ENCODE results near the gene NCR2. TPM values are rescaled to one million over a fixed set of nuclear protein-coding genes. Genes with fewer than 3 reads are reported as not detected.

Gene NCR2
- total and polyA plus RNA-seq, 5 donors = not detected

DNA sequence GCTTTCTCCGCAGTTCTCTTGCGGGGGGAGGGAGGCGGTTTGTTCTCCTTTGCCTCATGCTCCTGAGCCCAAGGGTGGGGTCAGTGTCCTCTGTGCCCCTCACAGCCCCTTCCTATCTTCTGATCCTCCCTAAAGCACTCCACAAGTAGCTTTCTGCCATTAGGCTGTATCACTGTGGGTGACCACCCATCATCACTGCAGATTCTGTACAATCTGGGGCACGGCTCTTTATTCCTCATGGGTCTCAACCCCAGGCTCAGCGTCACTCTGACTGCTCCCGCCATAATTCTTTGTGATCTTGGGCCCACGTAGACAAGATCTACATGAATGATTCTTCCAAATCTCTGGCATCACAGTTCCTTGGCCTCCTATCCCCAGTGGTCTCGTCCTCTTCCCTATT, 10.5 kb downstream of the NCR2 start:
- Histone ChIP-seq H3K4me3 (ENCODE audit: low read length) (no peak overlapping the region), H3K27me3 (ENCODE audit: control insufficient read depth, insufficient read depth) (no peaks in the 10 kb centered on the region), H3K27ac (ENCODE audit: low read length) (no peak overlapping the region), H3K4me1 (ENCODE audit: control insufficient read depth, insufficient read depth, low read length) (no peaks in the 10 kb centered on the region), H3K9me3 (ENCODE audit: control insufficient read depth, low read length) (no peaks in the 10 kb centered on the region)
- WGBS = 86% methylated on average over 8 of the region's 8 CpGs
- DNase-seq (no peak), ATAC-seq (no peak)
- intact Hi-C loops (cut with DNase I) = no loop called here

DNA sequence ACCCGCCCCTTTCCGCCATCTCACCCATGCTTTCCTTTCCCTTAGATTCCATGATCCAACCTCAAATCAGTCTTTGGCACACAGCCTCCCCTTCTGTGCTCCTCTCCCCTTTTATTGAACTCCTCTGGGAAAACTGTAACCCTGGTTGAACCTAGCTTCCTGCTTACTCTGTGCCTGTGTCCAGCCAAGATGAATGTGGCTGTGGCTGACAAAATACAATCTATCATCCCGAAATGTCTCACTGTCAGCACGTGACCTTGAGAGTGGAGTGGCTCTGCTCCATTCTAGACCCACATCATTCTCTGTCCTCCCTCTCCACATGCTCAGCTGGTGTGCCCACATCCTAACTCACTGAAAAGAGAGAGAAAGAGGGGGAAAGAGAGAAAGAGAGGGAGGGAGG, 11.0 kb downstream of the NCR2 start:
- DNase-seq (no peak), ATAC-seq (no peak)
- H3K4me3 ChIP-seq (ENCODE audit: low read length) = no peak overlapping the region
- no peaks in the 10 kb centered on the region for H3K27me3 ChIP-seq (ENCODE audit: control insufficient read depth, insufficient read depth)
- H3K27ac ChIP-seq (ENCODE audit: low read length) = no peak overlapping the region
- 61% methylated on average over 4 of the region's 4 CpGs for WGBS
- intact Hi-C loops (cut with DNase I) = no loop called here
- no peaks in the 10 kb centered on the region for H3K9me3 ChIP-seq (ENCODE audit: control insufficient read depth, low read length)
- H3K4me1 ChIP-seq (ENCODE audit: control insufficient read depth, insufficient read depth, low read length) = no peaks in the 10 kb centered on the region

DNA sequence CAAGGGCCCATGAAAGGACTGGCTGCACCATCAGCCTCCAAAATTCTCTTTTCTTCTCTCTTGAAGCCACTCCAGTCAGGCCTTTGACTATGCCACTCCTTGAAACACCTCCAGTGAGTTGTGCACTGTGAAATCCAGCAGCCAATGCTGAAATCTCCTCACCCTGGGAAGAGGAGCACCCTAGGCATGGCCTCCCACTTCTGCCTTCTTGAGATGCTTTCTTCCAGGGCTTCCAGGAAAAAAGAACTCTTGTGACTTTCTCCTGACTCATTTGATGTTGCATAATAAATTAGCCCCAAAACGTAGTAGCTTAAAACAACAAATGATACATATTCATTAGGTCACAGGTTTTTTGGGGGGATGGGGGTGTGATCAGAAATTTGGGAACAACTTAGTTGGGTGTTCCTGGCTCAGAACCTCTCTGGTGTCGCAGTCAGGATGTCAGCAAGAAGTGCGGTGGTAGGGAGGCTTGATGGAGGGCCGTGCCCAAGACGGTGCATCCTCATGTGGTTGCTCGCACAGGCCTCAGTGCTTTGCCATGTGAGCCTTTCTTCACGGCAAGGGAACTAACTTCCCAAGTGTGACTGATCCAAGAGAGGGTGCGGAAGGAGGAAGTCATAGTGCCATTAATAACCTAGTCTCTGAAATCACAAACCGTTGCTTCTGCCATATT, 12.1 kb downstream of the NCR2 start:
- DNase-seq = no peak
- intact Hi-C loops (cut with DNase I) = no loop called here
- ATAC-seq = no peak
- no peaks in the 10 kb centered on the region for H3K4me1 ChIP-seq (ENCODE audit: control insufficient read depth, insufficient read depth, low read length)
- H3K9me3 ChIP-seq (ENCODE audit: control insufficient read depth, low read length) = no peaks in the 10 kb centered on the region
- no peak overlapping the region for H3K4me3 ChIP-seq (ENCODE audit: low read length)
- H3K27ac ChIP-seq (ENCODE audit: low read length) = no peak overlapping the region
- WGBS = 87% methylated on average over 9 of the region's 9 CpGs
- H3K27me3 ChIP-seq (ENCODE audit: control insufficient read depth, insufficient read depth) = no peaks in the 10 kb centered on the region

DNA sequence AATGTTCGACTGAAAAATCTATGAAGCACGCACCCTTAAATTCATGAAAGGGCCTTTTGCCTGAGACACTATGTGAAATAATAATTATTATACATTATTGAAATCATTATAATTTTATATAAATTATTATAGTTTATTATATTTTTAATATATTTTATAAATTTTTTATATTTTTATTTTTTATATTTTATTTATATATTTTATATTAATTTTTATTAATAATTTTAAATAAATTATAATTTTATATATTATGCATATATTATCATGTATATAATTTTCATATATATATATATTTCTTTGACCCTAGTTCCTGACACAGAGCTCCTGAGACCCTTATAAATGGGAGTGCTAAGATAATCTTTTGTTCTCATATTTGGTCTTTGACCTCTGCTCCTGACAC, 13.5 kb downstream of the NCR2 start:
- Histone ChIP-seq H3K4me3 (ENCODE audit: low read length) (no peak overlapping the region), H3K9me3 (ENCODE audit: control insufficient read depth, low read length) (no peaks in the 10 kb centered on the region), H3K27ac (ENCODE audit: low read length) (no peak overlapping the region), H3K27me3 (ENCODE audit: control insufficient read depth, insufficient read depth) (no peaks in the 10 kb centered on the region), H3K4me1 (ENCODE audit: control insufficient read depth, insufficient read depth, low read length) (no peaks in the 10 kb centered on the region)
- ATAC-seq (no peak), DNase-seq (no peak)
- WGBS = 94% methylated on average over 2 of the region's 2 CpGs
- intact Hi-C loops (cut with DNase I) = no loop called here

DNA sequence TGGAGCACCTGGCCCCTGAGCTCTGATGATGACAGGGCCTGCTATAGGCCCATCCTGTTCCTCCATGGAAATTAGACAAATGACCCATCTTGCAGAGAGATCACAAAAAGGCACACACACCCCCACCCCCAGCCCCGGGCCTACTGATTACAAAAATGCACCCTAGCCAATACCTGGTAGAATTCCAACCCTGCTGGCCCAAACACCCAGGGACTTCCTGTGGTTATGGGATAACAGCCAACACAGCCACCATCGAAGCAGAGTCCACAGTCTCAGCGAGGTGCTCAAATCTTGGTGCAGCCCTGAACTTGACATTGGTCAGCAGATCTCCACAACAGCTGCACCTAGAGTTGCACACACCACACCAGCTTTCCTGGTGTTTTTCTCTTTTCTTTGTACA, 17.0 kb downstream of the NCR2 start:
- WGBS = 37% methylated on average over 3 of the region's 3 CpGs
- Histone ChIP-seq H3K4me3 (ENCODE audit: low read length) (no peak overlapping the region), H3K27me3 (ENCODE audit: control insufficient read depth, insufficient read depth) (no peaks in the 10 kb centered on the region), H3K4me1 (ENCODE audit: control insufficient read depth, insufficient read depth, low read length) (no peaks in the 10 kb centered on the region), H3K9me3 (ENCODE audit: control insufficient read depth, low read length) (no peaks in the 10 kb centered on the region), H3K27ac (ENCODE audit: low read length) (no peak overlapping the region)
- ATAC-seq (no peak), DNase-seq (no peak)
- intact Hi-C loops (cut with DNase I) = no loop called here

DNA sequence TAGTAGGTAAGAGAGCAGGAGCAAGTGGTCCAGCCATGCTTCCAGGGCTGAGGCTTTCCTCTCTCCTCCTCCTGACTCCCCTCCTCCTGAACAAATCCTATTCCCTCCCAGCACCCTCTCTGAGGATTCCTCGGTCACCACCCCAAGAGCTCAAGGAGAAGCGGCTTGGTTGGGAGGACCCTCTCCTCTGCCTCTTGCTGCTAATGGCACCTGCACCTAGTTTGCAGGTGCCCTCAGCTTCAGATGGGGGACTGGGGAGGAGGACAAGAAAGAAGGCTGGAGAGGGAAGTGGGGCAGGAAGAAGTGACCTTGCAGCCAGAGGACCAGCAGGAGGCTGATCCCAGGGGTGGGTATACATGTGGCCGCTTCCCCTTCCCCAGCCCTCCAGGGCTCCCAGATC, 17.5 kb downstream of the NCR2 start:
- no peak overlapping the region for H3K4me3 ChIP-seq (ENCODE audit: low read length)
- no peaks in the 10 kb centered on the region for H3K27me3 ChIP-seq (ENCODE audit: control insufficient read depth, insufficient read depth)
- ATAC-seq (no peak), DNase-seq (no peak)
- no peaks in the 10 kb centered on the region for H3K4me1 ChIP-seq (ENCODE audit: control insufficient read depth, insufficient read depth, low read length)
- intact Hi-C loops (cut with DNase I) = no loop called here
- no peak overlapping the region for H3K27ac ChIP-seq (ENCODE audit: low read length)
- 80% methylated on average over 3 of the region's 3 CpGs for WGBS
- no peaks in the 10 kb centered on the region for H3K9me3 ChIP-seq (ENCODE audit: control insufficient read depth, low read length)

DNA sequence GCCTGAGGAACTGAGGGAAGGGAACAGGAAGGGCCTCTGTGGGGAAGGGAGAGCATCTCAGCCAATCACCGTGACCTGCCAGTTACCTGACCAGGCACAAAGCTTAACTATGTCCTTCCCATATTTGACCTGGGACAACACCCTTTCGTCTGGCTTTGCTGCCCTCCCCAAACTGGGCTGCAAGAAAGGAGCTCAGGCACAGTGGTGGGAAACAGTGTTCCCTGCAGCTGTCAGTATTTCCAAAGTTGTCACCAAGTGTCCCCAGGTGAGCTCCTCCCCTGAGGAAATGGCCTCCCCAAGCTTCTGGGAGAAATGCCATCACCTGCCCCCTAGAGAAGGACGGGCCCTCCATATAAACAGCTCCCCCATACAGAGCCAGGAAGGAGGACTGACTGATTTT, 17.9 kb downstream of the NCR2 start:
- DNase-seq (no peak), ATAC-seq (no peak)
- no peaks in the 10 kb centered on the region for H3K27me3 ChIP-seq (ENCODE audit: control insufficient read depth, insufficient read depth)

DNA sequence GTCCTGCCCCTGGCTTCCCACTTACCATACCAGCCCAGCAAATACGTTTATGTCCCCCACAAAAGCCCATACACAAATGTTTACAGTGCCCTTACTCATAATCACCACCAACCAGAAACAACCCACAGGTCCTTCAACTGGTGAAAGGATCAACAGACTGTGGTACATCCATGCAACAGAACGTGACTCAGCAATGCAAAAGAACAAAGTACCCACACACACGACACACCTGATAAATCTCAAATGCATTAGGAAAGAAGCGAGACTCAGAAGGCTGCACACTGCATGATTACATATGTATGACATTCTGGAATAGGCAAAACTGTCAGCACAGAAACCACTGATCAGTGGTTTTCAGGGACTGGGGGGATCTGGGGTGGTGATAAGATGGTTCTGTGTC, 20.5 kb downstream of the NCR2 start:
- no peaks in the 10 kb centered on the region for H3K4me1 ChIP-seq (ENCODE audit: control insufficient read depth, insufficient read depth, low read length)
- H3K9me3 ChIP-seq (ENCODE audit: control insufficient read depth, low read length) = peaks cover 6% of the 10 kb centered on the region
- H3K4me3 ChIP-seq (ENCODE audit: low read length) = no peak overlapping the region
- no peaks in the 10 kb centered on the region for H3K27me3 ChIP-seq (ENCODE audit: control insufficient read depth, insufficient read depth)
- intact Hi-C loops (cut with DNase I) = no loop called here
- ATAC-seq (no peak), DNase-seq (no peak)
- H3K27ac ChIP-seq (ENCODE audit: low read length) = no peak overlapping the region
- 68% methylated on average over 4 of the region's 4 CpGs for WGBS

More for the DNA sequence above, 17.9 kb downstream of the NCR2 start:
- no peak overlapping the region for H3K4me3 ChIP-seq (ENCODE audit: low read length)
- H3K4me1 ChIP-seq (ENCODE audit: control insufficient read depth, insufficient read depth, low read length) = no peaks in the 10 kb centered on the region
- no peak overlapping the region for H3K27ac ChIP-seq (ENCODE audit: low read length)
- WGBS = 59% methylated on average over 3 of the region's 3 CpGs
- no peaks in the 10 kb centered on the region for H3K9me3 ChIP-seq (ENCODE audit: control insufficient read depth, low read length)
- intact Hi-C loops (cut with DNase I) = no loop called here

DNA sequence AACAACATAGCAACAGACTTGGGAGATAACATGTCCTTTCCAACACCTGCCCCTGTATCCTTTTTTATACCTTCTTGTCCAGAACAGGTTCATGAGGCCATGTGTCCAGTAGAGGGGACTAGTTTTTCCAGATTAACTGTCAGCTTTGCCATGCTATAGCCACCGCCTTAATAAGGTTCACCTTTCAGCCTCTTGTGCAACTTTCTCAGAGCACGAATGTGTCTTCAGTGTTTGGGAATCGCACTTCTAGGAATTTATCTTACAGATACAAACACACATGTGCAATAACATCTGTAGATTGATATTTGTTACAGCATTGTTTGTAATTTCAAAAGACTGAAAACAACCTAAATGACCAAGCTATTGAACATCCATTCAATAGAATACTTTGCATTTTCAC, 21.4 kb downstream of the NCR2 start:
- Histone ChIP-seq H3K9me3 (ENCODE audit: control insufficient read depth, low read length) (peaks cover 6% of the 10 kb centered on the region), H3K4me1 (ENCODE audit: control insufficient read depth, insufficient read depth, low read length) (no peaks in the 10 kb centered on the region), H3K27ac (ENCODE audit: low read length) (no peak overlapping the region), H3K4me3 (ENCODE audit: low read length) (no peak overlapping the region), H3K27me3 (ENCODE audit: control insufficient read depth, insufficient read depth) (no peaks in the 10 kb centered on the region)
- ATAC-seq = no peak
- 79% methylated on average over 3 of the region's 3 CpGs for WGBS
- DNase-seq = no peak
- intact Hi-C loops (cut with DNase I) = no loop called here

DNA sequence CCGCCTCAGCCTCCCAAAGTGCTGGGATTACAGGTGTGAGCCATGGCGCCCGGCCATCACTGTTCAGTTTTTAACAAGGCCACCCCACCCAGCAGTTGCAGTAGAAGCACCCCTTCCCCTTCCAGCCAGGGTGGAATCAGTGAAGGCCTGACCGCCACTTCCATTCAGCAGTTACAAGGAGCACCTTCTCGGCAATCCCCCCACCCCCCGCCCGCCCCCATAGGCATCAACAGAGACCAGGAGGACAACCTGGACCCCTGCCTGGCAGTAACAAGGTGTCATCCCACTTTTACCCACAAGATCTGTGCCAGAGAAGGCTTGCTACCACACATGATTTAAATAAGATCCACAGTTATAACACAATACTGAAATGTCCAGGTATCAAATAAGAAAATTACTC, 23.1 kb downstream of the NCR2 start:
- H3K9me3 ChIP-seq (ENCODE audit: control insufficient read depth, low read length) = peaks cover 6% of the 10 kb centered on the region
- no peaks in the 10 kb centered on the region for H3K4me1 ChIP-seq (ENCODE audit: control insufficient read depth, insufficient read depth, low read length)
- intact Hi-C loops (cut with DNase I) = no loop called here
- ATAC-seq = no peak
- 93% methylated on average over 7 of the region's 7 CpGs for WGBS
- no peak overlapping the region for H3K4me3 ChIP-seq (ENCODE audit: low read length)
- no peaks in the 10 kb centered on the region for H3K27me3 ChIP-seq (ENCODE audit: control insufficient read depth, insufficient read depth)
- no peak overlapping the region for H3K27ac ChIP-seq (ENCODE audit: low read length)
- DNase-seq = no peak

DNA sequence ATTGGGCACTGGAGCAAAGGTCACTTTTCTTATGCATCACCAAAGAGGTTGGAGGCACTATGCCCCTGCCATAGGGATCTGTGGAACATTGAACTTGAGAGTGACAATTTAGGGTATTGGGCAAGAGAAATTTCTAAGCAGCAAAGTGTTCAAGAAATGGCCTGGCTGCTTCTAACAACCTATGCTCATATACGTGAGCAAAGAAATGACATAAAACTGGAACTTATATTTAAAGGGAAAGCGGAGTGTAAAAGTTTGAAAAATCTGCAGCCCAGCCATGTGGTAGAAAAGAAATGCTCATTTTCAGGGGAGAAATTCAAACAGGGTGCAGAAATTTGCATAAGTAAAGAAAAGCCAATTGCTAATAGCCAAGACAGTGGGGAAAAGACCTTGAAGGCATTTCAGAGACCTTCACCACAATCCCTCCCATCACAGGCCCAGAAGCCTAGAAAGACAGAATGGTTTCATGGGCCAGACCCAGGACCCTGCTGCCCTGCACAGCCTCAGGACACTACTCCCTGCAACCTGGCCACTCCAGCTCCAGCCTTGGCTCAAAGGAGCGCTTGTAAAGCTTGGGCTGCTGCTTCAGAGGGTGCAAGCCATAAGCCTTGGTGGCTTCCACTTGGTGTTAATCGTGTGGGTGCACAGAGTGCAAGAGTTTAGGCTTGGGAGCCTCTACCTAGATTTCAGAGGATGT, 24.4 kb downstream of the NCR2 start:
- H3K4me1 ChIP-seq (ENCODE audit: control insufficient read depth, insufficient read depth, low read length) = no peaks in the 10 kb centered on the region
- H3K27me3 ChIP-seq (ENCODE audit: control insufficient read depth, insufficient read depth) = no peaks in the 10 kb centered on the region
- no peak overlapping the region for H3K4me3 ChIP-seq (ENCODE audit: low read length)
- H3K9me3 ChIP-seq (ENCODE audit: control insufficient read depth, low read length) = peaks cover 6% of the 10 kb centered on the region
- WGBS = 77% methylated on average over 4 of the region's 4 CpGs
- intact Hi-C loops (cut with DNase I) = loop anchor here in 1 of 4 donors (10.0 kb wide), 1 partner anchor 415 kb away; the partner anchor contains the start of gene FRS3
- no peak overlapping the region for H3K27ac ChIP-seq (ENCODE audit: low read length)
- ATAC-seq = no peak
- no peak for DNase-seq
